ENCODE data around the gene POU2F1. TPM values are rescaled to one million over a fixed set of nuclear protein-coding genes. Genes with fewer than 3 reads are reported as not detected.

Gene POU2F1
- total RNA-seq, 1 donor from 2014 or later: 36.1 TPM

GRCh38 chr1:167431909-167432650 lies 211.4 kb downstream of the POU2F1 start:
- DNase-seq (ENCODE audit: low spot score, unreplicated experiment): no peak
- no peak overlapping the region for H3K27ac Mint-ChIP-seq
- no peak overlapping the region for H3K4me3 Mint-ChIP-seq (ENCODE audit: low read depth)
- peaks cover 1% of the 10 kb centered on the region for H3K36me3 Mint-ChIP-seq (ENCODE audit: insufficient read depth)
- H3K4me1 Mint-ChIP-seq (ENCODE audit: low read depth): no peaks in the 10 kb centered on the region
- H3K9me3 Mint-ChIP-seq (ENCODE audit: low read depth): peaks cover 8% of the 10 kb centered on the region
- no peak for TF ChIP-seq CTCF (IDR thresholded peaks at IDR 0.05; ENCODE audit: unreplicated experiment)
- H3K27me3 Mint-ChIP-seq: peaks cover 14% of the 10 kb centered on the region

GRCh38 chr1:167432780-167433179 lies 212.1 kb downstream of the POU2F1 start:
- H3K4me3 Mint-ChIP-seq (ENCODE audit: low read depth): no peak overlapping the region
- DNase-seq (ENCODE audit: low spot score, unreplicated experiment): no peak
- H3K27ac Mint-ChIP-seq: no peak overlapping the region
- H3K4me1 Mint-ChIP-seq (ENCODE audit: low read depth): no peaks in the 10 kb centered on the region
- peaks cover 1% of the 10 kb centered on the region for H3K36me3 Mint-ChIP-seq (ENCODE audit: insufficient read depth)
- no peak for TF ChIP-seq CTCF (IDR thresholded peaks at IDR 0.05; ENCODE audit: unreplicated experiment)
- peaks cover 8% of the 10 kb centered on the region for H3K9me3 Mint-ChIP-seq (ENCODE audit: low read depth)
- H3K27me3 Mint-ChIP-seq: peaks cover 18% of the 10 kb centered on the region

- TF ChIP-seq CTCF (IDR thresholded peaks at IDR 0.05; ENCODE audit: unreplicated experiment): no peak
- no peaks in the 10 kb centered on the region for H3K4me1 Mint-ChIP-seq (ENCODE audit: low read depth)
- peaks cover 8% of the 10 kb centered on the region for H3K9me3 Mint-ChIP-seq (ENCODE audit: low read depth)
- peaks cover 28% of the 10 kb centered on the region for H3K27me3 Mint-ChIP-seq
- no peak for DNase-seq (ENCODE audit: low spot score, unreplicated experiment)
- H3K36me3 Mint-ChIP-seq (ENCODE audit: insufficient read depth): peaks cover 1% of the 10 kb centered on the region
- H3K4me3 Mint-ChIP-seq (ENCODE audit: low read depth): no peak overlapping the region
- H3K27ac Mint-ChIP-seq: no peak overlapping the region
Measured at GRCh38 chr1:167433884-167434283, 213.2 kb downstream of the POU2F1 start.

- no peak for TF ChIP-seq CTCF (IDR thresholded peaks at IDR 0.05; ENCODE audit: unreplicated experiment)
- DNase-seq (ENCODE audit: low spot score, unreplicated experiment): no peak
Measured at GRCh38 chr1:167434306-167434705, 213.6 kb downstream of the POU2F1 start.

GRCh38 chr1:167435484-167435883 lies 214.8 kb downstream of the POU2F1 start:
- H3K4me3 Mint-ChIP-seq (ENCODE audit: low read depth): no peak overlapping the region

More at GRCh38 chr1:167434306-167434705, 213.6 kb downstream of the POU2F1 start:
- H3K36me3 Mint-ChIP-seq (ENCODE audit: insufficient read depth): peaks cover 1% of the 10 kb centered on the region
- H3K27me3 Mint-ChIP-seq: peaks cover 32% of the 10 kb centered on the region
- H3K9me3 Mint-ChIP-seq (ENCODE audit: low read depth): peaks cover 8% of the 10 kb centered on the region
- no peaks in the 10 kb centered on the region for H3K4me1 Mint-ChIP-seq (ENCODE audit: low read depth)
- no peak overlapping the region for H3K27ac Mint-ChIP-seq
- H3K4me3 Mint-ChIP-seq (ENCODE audit: low read depth): no peak overlapping the region

More at GRCh38 chr1:167435484-167435883, 214.8 kb downstream of the POU2F1 start:
- Mint-ChIP-seq H3K27me3 (peaks cover 44% of the 10 kb centered on the region), H3K9me3 (ENCODE audit: low read depth) (peaks cover 8% of the 10 kb centered on the region), H3K36me3 (ENCODE audit: insufficient read depth) (peaks cover 1% of the 10 kb centered on the region), H3K27ac (no peak overlapping the region), H3K4me1 (ENCODE audit: low read depth) (no peaks in the 10 kb centered on the region)
- no peak for DNase-seq (ENCODE audit: low spot score, unreplicated experiment)
- TF ChIP-seq CTCF (IDR thresholded peaks at IDR 0.05; ENCODE audit: unreplicated experiment): no peak
